HG02610 (cell line): ENCODE measurements around the gene IL10RA.
"Not testable (repeated sequence)": the region's sequence is repeated elsewhere in the genome, so short reads cannot be mapped to it uniquely, and the experiment has no call there.

Experiments
- ATAC-seq: cut with Tn5 transposase; IDR thresholded peaks from one replicate; pipeline ENCODE4 v1.9.1; 2021; ENCODE audit warnings: mild to moderate bottlenecking, moderate library complexity; ENCODE audit not compliant: unreplicated experiment

IL10RA gene

GRCh38 chr11:117985953-117986887 lies at the start of gene IL10RA:
Gene IL10RA (plus strand): TSS chr11:117986394. CDS start chr11:117986468, 74 bp downstream.
- peak; percentile 86 for ATAC-seq

GRCh38 chr11:117936973-117937372 lies 49.2 kb upstream of the IL10RA start:
- ATAC-seq, result no peak

- no peak for ATAC-seq
These were observed 45.5 kb upstream of the IL10RA start for GRCh38 chr11:117940736-117941135.

GRCh38 chr11:117941163-117941707 lies 45.0 kb upstream of the IL10RA start:
- ATAC-seq, result no peak

- no peak for ATAC-seq
These were observed 44.1 kb upstream of the IL10RA start for GRCh38 chr11:117941976-117942654.

GRCh38 chr11:117944554-117944953 lies 41.6 kb upstream of the IL10RA start:
- peak; percentile 36 for ATAC-seq

- peak; percentile 28 for ATAC-seq
These were observed 41.0 kb upstream of the IL10RA start for GRCh38 chr11:117945047-117945810.

GRCh38 chr11:117946156-117946841 lies 39.9 kb upstream of the IL10RA start:
- peak; percentile 15 for ATAC-seq

- peak; percentile 37 for ATAC-seq
These were observed 39.2 kb upstream of the IL10RA start for GRCh38 chr11:117946842-117947526.

GRCh38 chr11:117947751-117948150 lies 38.4 kb upstream of the IL10RA start:
- not testable (repeated sequence) for ATAC-seq

- ATAC-seq, result not testable (repeated sequence)
These were observed 37.7 kb upstream of the IL10RA start for GRCh38 chr11:117948466-117948865.

GRCh38 chr11:117949062-117949461 lies 37.1 kb upstream of the IL10RA start:
- no peak for ATAC-seq

- ATAC-seq, result no peak
These were observed 35.9 kb upstream of the IL10RA start for GRCh38 chr11:117950301-117950700.

GRCh38 chr11:117950993-117951961 lies 34.9 kb upstream of the IL10RA start:
- ATAC-seq, result no peak

GRCh38 chr11:117953024-117953671 lies 33.0 kb upstream of the IL10RA start:
- no peak for ATAC-seq

GRCh38 chr11:117958949-117959348 lies 27.2 kb upstream of the IL10RA start:
- no peak for ATAC-seq

- no peak for ATAC-seq
These were observed 26.6 kb upstream of the IL10RA start for GRCh38 chr11:117959438-117960149.
